Spleen (tissue), 7 donors: Measurements from ENCODE around the gene NCOR2.

Experiments used
- POLR2A ChIP-seq, 3 donors: fragments of 450-650 bp; IDR thresholded peaks; one replicate each; pipeline ENCODE4 v1.5.1; 2017; ENCODE audit warnings: antibody characterized with exemption in 3 of 3, mild to moderate bottlenecking in 1 of 3
- POLR2AphosphoS5 ChIP-seq, 3 donors: sonication (generic); formaldehyde crosslinking; IDR thresholded peaks; one replicate each; pipeline ENCODE4 v1.5.1; 2017; ENCODE audit warnings: antibody characterized with exemption in 3 of 3
- TF ChIP-seq, protein P1 (sequence below), 11 experiments: fragments of 200-600 bp in 7 of 11; fragments of 450-650 bp in 4 of 11; sonication (generic) in 4 of 11; IDR thresholded peaks in 8 of 11; conservative IDR thresholded peaks in 3 of 11; 1 replicate in 7 of 11; 2 replicates in 4 of 11; pipeline versions ENCODE4 v1.4.0 to v1.8.0; 2016 to 2021; ENCODE audit warnings: antibody characterized with exemption in 11 of 11, inconsistent platforms in 4 of 11, mild to moderate bottlenecking in 1 of 11
- donor health status: DM: no; HTN: no; CAD: no; lungs with moderate emphysema.
- donor health status: DM: no; HTN: no; CAD: no.
- donor health status: DM: no; HTN: no; CAD: no.

DNA sequence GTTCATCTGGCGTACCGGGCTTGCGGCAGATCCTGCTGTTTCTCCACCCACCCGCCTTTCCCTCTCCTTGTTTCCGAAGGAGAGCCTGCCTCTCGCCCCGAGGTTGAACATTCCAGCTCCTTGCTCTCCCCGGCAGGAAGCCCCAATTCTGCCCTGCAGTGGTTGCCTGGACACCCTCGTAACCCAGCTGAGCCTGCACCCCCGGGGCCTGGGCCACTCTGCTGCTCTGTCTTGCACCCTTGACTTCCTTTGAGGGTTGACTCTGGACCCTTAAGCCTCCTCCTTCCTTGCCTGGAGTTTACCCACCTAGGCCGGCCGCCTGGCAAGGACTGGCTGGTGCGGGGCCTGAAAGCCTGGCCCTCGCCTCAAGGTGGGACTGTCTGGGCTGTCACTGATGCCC is 25.8 kb upstream of the NCOR2 start:
- TF ChIP-seq, protein P1, sequence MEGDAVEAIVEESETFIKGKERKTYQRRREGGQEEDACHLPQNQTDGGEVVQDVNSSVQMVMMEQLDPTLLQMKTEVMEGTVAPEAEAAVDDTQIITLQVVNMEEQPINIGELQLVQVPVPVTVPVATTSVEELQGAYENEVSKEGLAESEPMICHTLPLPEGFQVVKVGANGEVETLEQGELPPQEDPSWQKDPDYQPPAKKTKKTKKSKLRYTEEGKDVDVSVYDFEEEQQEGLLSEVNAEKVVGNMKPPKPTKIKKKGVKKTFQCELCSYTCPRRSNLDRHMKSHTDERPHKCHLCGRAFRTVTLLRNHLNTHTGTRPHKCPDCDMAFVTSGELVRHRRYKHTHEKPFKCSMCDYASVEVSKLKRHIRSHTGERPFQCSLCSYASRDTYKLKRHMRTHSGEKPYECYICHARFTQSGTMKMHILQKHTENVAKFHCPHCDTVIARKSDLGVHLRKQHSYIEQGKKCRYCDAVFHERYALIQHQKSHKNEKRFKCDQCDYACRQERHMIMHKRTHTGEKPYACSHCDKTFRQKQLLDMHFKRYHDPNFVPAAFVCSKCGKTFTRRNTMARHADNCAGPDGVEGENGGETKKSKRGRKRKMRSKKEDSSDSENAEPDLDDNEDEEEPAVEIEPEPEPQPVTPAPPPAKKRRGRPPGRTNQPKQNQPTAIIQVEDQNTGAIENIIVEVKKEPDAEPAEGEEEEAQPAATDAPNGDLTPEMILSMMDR (IDR thresholded peaks at IDR 0.05 in 8 of 11, conservative IDR thresholded peaks at IDR 0.05 in 3 of 11) = no peak
- TF ChIP-seq POLR2A (IDR thresholded peaks at IDR 0.05) (no peak), POLR2AphosphoS5 (IDR thresholded peaks at IDR 0.05) (no peak)
